ENCODE measurements around the gene EPN3. TPM values are rescaled to one million over a fixed set of nuclear protein-coding genes. Genes with fewer than 3 reads are reported as not detected.

EPN3 gene
- total and polyA plus RNA-seq, 2 experiments from 2014 or later, result 2.3 to 7.7 TPM

DNA sequence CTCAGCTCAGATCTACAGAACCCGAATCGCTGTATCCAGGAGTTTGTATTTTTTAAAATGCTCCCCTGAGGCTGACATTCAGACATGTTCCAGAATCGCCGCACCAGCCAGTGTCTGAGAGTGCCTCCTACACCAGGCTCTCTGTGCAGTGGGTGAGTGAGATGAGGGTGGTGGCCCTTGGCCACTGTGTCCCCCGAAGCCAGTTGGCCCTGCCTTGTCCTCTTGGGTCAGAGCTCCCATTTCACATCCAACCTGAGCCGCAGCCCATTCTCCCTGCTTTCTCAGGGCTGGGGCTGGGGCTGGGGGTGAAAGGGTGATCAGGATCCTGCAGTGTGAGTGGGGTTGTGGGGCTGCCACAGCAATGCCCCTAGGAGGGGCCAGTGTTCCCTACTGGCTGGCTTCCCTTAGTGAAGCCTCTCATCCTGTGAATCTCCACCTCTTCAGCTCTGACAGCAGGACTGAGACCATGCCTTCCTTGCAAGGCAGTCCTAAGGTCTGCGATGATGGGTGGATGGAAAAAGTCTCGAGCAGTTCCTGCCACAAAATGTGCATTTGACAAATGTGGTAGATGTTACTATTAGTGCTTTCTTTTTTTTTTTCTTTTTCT lies 37.2 kb upstream of the EPN3 start (continued):
- TF ChIP-seq, protein P1, sequence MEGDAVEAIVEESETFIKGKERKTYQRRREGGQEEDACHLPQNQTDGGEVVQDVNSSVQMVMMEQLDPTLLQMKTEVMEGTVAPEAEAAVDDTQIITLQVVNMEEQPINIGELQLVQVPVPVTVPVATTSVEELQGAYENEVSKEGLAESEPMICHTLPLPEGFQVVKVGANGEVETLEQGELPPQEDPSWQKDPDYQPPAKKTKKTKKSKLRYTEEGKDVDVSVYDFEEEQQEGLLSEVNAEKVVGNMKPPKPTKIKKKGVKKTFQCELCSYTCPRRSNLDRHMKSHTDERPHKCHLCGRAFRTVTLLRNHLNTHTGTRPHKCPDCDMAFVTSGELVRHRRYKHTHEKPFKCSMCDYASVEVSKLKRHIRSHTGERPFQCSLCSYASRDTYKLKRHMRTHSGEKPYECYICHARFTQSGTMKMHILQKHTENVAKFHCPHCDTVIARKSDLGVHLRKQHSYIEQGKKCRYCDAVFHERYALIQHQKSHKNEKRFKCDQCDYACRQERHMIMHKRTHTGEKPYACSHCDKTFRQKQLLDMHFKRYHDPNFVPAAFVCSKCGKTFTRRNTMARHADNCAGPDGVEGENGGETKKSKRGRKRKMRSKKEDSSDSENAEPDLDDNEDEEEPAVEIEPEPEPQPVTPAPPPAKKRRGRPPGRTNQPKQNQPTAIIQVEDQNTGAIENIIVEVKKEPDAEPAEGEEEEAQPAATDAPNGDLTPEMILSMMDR (conservative IDR thresholded peaks at IDR 0.05; ENCODE audit: low read depth in 2 of 2), result no peak
- TF ChIP-seq ZNF462 (CRISPR knock-in tag; IDR thresholded peaks at IDR 0.05) (no peak), ZNF331 (CRISPR knock-in tag; IDR thresholded peaks at IDR 0.05; ENCODE audit: low read depth) (no peak)

DNA sequence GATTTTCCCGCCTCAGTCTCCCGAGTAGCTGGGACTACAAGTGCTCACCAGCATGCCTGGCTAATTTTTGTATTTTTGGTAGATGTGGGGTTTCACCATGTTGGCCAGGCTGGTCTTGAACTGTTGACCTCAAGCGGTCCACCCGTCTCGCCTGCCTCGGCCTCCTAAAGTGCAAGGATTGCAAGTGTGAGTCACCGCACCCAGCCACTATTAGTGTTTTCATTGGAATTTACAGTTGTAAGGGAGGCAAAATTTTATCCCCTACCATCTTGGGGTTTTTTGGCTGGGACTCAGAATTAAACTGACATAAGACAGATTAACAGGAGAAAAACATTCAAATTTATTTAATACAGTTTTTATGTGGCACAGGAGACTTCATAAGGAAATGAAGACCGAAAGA lies 36.6 kb upstream of the EPN3 start:
- Histone ChIP-seq H2AFZ (no peak overlapping the region), H3F3A (replicated peaks; ENCODE audit: low read depth) (no peaks in the 10 kb centered on the region), H3K9me2 (ENCODE audit: insufficient read depth) (no peaks in the 10 kb centered on the region), H3K36me3 (ENCODE audit: insufficient read depth) (no peaks in the 10 kb centered on the region), H4K20me1 (replicated peaks; ENCODE audit: insufficient read depth) (no peaks in the 10 kb centered on the region), H3K79me2 (replicated peaks; ENCODE audit: insufficient read depth) (no peaks in the 10 kb centered on the region), H3K4me1 (ENCODE audit: insufficient read depth) (no peaks in the 10 kb centered on the region), H3K4me3 (no peak overlapping the region), H3K27me3 (ENCODE audit: insufficient read depth) (no peaks in the 10 kb centered on the region), H3K4me2 (no peak overlapping the region), H3K27ac (ENCODE audit: low read depth) (no peak overlapping the region)
- H3K4me3 Mint-ChIP-seq, result no peak overlapping the region
- H3K36me3 Mint-ChIP-seq (ENCODE audit: low read depth), result no peaks in the 10 kb centered on the region
- no peaks in the 10 kb centered on the region for H3K9me3 Mint-ChIP-seq
- H3K4me1 Mint-ChIP-seq, result no peaks in the 10 kb centered on the region
- H3K27me3 Mint-ChIP-seq (ENCODE audit: insufficient read depth, low read depth, poor library complexity), result peaks cover 4% of the 10 kb centered on the region
- ATAC-seq (no peak), DNase-seq (ENCODE audit: low spot score) (no peak)
- H3K27ac Mint-ChIP-seq, result no peak overlapping the region
- TF ChIP-seq JUNB (IDR thresholded peaks at IDR 0.05; ENCODE audit: unreplicated experiment), result no peak
